GM19240 (cell line): Measurements from ENCODE around the gene KRT72.
"Not testable (repeated sequence)": the region's sequence is repeated elsewhere in the genome, so short reads cannot be mapped to it uniquely, and the experiment has no call there.

ENCODE experiments used
- DNase-seq: peaks from one replicate; pipeline ENCODE4 v3.0.0; 2011; ENCODE audit warnings: low spot score; ENCODE audit not compliant: insufficient read length

Gene KRT72

DNA sequence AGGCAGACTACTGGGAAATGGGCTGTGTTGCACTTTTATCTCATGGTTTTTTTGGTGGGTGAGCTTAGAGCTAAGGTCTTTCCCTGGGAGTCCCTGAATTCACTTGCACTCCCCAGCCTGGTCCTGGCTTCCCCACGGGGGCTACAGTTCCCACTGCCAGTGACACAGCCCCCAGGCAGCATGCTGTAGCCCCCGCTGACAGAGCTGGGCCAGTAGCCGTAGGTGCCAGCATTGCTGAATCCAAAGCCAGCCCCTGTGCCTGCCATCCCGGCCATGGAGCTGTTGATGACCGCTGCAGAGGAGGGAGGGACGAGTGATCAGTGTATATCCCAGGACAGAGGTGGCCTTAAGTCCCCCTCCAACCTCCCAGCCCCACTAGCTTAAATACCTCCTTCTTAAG lies 6.9 kb upstream of the KRT72 start:
- no peak for DNase-seq

DNA sequence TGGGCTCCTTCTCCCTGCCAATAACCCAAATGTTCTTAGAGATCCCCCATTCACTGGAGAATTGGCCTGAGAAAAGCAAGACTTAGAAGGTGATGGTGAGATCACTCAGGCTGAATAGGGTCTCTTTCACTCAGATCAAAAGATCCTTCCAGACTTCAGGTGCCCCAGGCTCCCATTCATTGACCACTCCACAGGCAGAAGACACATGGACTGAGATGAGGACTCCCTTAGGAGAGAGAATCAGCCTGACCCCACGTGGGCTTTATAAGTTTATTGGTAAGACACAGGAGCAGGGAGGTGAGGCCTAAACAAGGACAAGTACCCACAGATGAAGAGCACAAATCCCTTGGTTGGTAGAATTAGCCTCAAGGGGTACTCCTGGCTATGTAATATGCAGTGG lies 6.1 kb upstream of the KRT72 start:
- DNase-seq: no peak

- DNase-seq: no peak
Measured at GRCh38 chr12:52606581-52607218, 5.4 kb upstream of the KRT72 start.

DNA sequence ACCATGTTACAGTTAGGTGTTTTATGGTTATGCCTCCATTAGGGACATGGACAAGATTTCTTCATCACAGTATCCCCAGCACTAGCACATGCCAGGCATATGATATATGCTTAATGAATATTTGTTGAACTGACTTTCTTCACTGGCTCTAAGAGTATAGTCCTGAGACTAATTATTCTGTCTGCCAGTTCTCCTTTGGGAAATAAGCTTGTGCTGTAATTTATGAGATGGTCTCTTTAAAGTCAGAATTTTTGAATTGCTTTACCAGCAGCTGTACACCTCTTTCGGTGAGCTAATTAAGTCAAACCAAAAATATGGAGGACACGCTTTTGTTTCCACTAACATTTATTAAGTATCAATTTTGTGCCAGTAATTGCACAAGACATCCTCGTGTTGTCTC lies 4.8 kb upstream of the KRT72 start:
- DNase-seq: no peak

DNA sequence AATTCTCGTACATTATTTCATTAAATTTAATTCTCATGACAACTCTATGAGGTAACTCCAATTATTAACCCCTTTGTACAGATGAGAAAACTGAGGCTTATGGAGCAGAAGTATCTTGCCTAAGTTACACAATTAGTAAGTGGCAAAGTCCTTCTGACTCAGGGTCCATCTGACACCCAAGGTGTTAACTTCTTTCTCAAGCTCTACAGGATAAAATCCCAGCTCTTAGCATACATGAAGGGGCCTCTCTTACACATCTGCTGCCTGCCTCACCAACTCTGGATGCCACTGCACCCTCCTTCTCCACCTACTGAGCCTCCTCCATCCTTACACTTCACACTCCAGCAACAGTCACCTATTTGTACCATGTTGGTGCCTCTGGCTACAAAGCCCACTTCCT lies 4.3 kb upstream of the KRT72 start:
- DNase-seq: no peak

DNA sequence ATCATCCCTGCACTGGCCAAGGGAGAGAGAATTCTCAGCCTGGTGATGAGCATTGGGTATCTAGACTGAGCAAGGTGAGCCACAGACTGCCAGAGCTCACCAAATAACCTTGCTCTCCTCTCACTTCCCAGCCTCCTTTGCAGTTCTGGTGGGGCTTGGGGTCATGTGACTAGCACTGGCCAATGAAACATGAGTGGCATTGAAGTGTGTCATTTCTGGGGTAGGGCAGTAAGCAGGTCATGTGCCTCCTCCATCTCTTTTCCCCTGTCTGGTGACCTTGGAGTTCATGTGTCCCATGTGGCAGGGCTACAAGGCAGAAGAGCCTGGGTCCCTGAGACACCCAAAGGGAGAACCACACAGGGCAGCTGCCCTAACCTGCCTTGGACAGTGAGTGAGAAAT lies 3.6 kb upstream of the KRT72 start:
- no peak for DNase-seq

- no peak for DNase-seq
Measured at GRCh38 chr12:52603314-52603713, 2.1 kb upstream of the KRT72 start.

GRCh38 chr12:52602552-52602951 lies 1.3 kb upstream of the KRT72 start:
- DNase-seq: no peak

GRCh38 chr12:52601671-52602070 lies 408 bp upstream of the KRT72 start:
- no peak for DNase-seq

DNA sequence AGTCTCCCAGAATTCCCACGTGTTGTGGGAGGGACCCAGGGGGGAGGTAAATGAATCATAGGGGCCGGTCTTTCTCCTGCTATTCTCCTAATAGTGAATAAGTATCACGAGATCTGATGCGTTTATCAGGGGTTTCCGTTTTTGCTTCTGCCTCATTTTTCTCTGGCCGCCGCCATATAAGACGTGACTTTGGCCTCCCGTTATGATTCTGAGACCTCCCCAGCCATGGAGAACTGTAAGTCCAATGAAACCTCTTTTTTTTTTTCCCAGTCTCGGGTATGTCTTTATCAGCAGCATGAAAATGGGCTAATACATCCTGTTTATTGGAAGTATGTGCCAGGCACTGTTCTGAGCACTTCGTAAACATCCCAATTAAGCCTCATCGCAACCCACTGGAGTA lies 788 bp downstream of the KRT72 start:
- DNase-seq: no peak

DNA sequence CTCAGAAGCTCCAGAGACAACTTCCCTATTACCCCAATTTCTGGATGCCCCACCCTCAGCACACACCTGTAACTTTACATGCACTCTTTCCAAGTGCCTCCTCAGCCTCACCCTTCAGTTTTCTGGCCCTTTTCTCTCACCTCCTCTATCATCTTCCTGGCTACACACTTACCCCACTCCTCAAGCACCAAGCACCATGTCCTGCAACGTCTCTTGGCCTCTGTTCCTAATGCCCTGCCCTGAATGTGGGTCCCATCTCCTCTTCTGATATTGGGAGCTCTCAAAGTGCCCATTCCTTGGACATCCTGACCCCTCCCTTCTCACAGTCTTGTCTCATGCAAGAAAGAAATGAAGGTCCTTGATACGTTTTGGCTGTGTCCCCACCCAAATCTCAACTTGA lies 1.2 kb downstream of the KRT72 start:
- DNase-seq: no peak

- no peak for DNase-seq
Measured at GRCh38 chr12:52598966-52599365, 2.3 kb downstream of the KRT72 start.

DNA sequence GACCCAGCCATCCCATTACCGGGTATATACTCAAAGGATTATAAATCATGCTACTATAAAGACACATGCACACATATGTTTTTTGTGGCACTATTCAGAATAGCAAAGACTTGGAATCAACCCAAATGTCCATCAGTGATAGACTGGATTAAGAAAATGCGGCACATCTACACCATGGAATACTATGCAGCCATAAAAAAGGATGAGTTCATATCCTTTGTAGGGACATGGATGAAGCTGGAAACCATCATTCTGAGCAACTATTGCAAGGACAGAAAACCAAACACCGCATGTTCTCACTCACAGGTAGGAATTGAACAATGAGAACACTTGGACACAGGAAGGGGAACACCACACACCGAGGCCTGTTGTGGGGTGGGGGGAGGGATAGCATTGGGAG lies 7.0 kb downstream of the KRT72 start:
- DNase-seq: not testable (repeated sequence)

DNA sequence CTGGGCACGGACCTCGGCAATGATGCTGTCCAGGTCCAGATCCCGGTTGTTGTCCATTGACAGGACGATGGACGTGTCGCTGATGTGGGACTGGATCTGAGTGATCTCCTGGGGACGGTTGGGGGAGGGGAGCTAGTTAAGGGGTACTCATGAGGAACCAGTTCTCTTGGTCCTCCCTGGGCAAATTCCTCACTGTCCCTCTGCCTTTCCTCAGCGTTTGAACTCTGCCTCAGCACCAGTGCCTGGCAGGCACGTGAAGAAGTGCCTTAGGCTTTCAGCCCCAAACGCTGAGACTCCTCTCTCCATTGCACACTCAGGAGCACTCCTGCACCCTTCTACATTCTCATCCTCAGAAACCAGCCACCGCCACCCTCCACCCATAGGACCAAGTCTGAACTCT lies 9.7 kb downstream of the KRT72 start:
- DNase-seq: no peak

DNA sequence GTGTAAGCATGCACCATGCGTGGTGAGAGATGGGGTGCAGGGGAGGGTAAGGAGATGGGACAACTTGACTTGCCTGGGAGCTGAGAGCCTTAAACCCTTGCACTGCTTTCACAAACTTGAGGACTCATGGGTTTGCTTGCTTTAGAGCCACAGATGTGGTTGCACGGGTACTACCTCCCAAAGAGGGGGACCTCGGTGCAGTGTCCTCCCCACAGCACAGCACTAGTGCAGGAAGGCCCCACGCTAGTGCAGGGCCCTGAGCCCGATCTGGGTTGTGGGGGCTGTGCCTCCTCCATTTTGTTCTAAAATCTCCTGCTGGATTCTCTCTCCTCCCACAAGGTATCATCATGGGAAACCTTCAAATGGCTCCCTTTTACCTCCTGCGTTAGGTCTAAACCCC lies 11.2 kb downstream of the KRT72 start:
- no peak for DNase-seq

DNA sequence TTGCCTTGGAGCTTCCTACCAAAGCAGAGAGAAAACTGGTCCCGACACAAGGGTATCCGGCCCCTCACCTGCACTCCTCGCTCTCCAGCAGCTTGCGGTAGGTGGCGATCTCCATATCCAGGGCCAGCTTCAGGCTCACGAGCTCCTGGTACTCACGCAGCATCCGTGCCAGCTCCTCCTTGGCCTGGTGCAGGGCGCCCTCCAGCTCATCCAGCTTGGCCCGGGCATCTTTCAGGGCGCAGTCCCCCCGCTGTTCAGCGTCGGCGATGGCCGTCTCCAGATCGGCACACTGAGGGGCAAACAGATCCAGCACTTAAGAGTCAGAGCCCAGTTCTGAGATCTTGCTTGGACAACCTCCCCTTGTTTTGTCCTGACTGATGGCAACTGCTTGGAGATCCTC lies 13.7 kb downstream of the KRT72 start:
- DNase-seq: no peak

DNA sequence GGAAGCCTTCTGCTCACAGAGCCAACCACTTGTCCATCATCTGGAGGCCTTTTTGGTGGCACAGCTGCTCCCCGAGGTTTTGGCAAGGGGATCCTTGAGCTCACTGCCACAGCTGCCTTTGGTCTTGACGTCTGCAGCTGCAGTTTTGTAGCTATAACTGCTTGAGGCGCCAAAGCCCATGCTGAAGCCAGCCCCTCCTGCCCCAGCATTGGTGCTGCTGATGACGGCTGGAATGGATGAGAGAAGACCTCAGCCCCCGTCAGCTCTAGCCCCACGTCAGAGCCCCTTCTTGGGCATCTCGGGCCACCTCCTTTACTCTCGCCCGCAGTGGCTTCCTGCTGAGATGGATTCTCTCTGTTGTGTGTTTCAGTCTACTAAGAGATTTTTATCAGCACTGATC lies 15.3 kb downstream of the KRT72 start:
- no peak for DNase-seq

DNA sequence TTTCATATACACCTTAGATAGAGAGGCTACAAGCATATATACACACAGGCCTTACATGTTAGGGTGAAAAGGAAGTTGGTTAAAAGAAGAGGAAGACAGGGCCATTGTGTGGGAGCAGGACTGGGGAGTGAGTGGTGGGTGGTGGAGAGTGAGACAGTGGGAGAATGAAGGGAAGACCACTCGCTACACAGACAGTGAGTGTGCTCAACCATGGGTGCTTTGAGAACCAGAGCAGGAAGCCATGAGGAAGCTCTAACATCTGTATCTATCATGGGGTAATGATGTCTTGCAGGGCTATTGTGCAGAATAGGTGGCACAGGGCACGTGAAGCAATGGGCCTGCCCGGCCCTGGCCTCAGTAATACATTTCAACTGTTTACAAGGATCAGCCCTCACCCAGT lies 16.2 kb downstream of the KRT72 start:
- DNase-seq: no peak

DNA sequence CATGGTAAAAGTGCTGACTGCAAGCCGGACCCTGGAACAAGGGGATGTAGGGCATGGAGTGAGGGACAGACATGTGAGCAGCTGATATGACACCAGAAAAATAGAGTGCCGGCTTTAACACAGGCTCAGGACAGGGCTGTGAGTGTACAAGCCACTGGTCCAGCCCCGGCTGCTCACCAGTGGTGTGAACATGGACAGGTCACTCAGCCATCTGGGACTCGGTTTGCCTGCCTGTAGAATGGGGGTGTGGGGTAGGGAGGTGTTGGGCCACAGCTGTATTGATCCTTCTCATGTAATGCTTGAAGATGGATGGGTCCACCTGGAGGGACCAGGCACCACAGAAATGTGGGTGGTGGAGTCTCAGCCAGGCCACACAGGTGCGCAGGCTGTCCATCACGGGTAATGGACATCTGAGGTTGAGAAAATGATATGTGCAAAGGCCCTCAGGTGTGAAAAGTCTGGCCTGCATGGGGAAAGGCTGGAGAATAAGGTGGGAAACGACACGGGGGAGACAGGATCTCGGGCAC lies 17.0 kb downstream of the KRT72 start:
- no peak for DNase-seq

DNA sequence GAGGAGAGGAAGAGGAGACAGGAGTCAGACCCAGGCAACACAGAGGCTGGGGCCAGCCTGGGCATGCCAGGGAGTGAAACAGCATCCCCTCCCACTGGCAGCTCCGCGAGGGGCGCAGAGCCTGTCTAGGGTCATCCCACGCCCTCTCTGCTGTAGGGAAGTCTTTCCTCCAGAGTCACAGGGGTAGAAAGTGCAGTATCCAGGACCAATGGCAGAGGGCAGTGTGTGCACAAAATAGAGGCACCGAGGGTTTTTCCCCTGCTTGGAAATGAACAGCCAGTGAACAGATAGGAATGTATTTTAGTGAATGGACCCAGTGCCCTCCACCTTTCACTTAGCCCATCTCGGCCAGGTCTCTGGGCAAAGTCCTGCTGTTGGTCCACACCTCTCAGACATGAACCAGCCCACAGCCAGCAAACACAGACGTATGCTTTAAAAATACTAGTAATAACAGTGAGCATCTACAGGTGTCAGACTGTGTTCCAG lies 18.2 kb downstream of the KRT72 start:
- DNase-seq: peak; percentile 44

GRCh38 chr12:52582486-52582885 lies 18.8 kb downstream of the KRT72 start:
- no peak for DNase-seq

- no peak for DNase-seq
Measured at GRCh38 chr12:52581481-52581880, 19.8 kb downstream of the KRT72 start.

DNA sequence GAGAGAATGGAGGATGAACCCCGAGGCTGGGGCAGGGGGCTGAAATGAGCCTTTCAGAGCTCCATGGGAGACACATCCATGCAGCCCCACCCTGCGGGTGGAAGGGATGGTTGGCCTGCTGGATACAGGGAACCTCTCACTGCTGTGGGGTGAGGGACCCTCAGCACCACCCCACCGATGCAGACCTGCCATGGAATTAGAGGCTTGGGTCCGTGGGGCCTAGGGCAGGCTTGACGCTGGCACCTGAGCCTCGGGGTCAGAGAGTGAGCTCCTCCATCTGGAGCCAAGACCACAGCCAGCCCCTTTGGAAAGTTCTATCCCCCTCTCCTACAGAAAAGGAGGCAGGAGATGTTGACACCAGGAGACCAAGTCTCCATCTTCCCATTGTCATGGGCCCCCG lies 20.2 kb downstream of the KRT72 start:
- DNase-seq: no peak

DNA sequence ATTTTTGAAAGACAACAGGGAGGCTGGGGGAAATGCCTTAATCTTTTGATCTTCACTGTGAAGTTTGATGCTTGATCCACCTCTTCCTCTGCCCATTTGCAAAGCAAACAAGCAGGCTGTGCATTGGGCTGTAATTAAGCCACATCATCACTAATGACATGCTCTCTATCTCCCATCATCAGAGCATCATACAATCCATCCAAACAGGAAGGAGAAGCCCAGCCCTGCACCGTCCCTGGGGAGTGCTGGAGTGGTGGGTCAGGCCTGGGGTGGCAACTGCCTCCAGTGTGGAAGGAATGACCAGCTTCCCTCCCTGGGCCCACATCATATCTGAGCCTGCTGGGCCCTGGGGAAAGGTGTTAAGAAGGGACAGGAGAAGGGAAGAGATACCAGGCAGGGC lies 20.8 kb downstream of the KRT72 start:
- no peak for DNase-seq
